HG03045 (cell line): Measurements from ENCODE around the gene SUPT7L.
A peak's percentile ranks its signal among the peaks of the same experiment; 100 is the strongest.

Source experiments
- ATAC-seq: cut with Tn5 transposase; IDR thresholded peaks from one replicate; pipeline ENCODE4 v1.9.1; 2021; ENCODE audit warnings: mild to moderate bottlenecking, moderate library complexity; ENCODE audit not compliant: unreplicated experiment

The SUPT7L gene, protein sequence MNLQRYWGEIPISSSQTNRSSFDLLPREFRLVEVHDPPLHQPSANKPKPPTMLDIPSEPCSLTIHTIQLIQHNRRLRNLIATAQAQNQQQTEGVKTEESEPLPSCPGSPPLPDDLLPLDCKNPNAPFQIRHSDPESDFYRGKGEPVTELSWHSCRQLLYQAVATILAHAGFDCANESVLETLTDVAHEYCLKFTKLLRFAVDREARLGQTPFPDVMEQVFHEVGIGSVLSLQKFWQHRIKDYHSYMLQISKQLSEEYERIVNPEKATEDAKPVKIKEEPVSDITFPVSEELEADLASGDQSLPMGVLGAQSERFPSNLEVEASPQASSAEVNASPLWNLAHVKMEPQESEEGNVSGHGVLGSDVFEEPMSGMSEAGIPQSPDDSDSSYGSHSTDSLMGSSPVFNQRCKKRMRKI

DNA sequence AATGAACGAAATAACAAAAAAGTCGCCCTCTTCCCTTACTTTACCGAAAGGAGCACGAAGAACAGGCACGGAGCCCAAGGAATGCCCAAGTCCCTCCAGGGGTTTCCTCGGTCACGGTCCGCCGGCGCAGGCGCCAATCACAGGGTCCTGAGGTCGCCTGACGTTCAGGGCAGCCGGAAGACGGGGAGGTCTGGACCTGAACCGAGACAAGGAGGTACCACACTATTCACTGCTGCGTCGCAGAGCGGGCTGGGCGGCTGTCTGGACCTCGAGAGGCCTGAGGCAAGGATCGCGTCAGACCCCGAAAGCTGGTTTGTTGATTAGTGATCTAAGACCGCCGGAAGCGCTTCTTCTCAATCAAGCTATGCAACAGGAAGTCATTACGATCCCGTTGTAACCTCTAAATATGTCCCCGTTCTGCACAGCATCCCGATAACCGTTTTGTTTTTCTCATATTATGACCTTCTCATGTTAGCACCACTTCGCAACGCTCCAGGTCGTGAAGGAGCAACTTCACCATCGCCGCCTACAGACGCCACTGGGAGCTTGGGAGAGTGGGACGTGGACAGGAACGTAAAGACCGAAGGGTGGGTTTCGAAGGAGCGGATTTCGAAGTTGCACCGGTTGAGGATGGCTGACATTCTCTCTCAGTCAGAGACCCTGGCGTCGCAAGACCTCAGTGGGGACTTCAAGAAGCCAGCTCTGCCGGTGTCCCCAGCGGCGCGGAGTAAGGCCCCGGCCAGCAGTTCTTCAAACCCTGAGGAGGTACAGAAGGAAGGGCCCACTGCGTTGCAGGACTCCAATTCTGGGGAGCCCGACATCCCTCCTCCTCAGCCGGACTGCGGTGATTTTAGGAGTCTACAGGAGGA, at the start of gene SUPT7L, which contains the start of gene SLC4A1AP:
SUPT7L (minus strand) TSS at position 330 of the 869 bp plus-strand sequence. CDS start 1,422 bp downstream, outside the sequence.
SLC4A1AP (plus strand) TSS at position 605 of the 869 bp plus-strand sequence; CDS start at position 631, 26 bp downstream.
- ATAC-seq, result peak; percentile 68

DNA sequence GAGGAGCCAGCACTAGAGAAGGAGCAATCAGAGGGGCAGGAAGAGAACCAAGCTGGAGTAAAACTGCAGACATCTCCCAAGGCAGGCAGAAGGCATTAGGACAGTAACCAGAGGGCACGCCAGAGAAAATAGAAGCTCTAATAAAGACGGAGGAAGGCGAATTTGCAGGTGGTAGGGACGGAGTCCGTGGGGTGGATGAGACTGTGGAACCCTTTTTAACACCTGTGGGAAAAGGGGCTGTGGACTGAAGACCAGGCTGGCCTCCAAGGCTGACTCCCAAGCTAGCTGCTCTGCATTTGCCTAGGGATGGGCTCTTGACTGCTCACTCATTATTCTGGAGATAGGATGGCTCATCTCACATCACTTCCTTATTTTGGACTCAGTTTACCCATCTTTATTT, 49.8 kb upstream of the SUPT7L start:
- ATAC-seq, result no peak

DNA sequence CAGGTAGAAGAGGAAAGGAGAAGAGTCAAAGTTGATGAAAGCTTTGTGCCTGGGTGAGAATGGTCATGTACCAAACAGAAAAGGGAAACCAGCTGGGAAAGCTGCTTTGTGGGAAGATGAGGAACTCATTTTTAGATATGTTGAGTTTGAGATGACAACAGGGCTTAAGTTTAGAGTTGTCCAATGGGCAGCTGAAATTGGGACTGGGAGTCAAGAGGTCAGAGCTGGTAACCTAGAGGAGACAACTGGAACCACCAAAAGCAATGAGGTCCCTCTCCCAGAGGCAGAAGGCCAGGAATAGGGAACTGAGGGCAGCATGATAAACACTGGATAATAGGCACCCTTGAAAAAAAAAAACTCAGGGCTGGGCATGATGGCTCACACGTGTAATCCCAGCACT, 49.1 kb upstream of the SUPT7L start:
- ATAC-seq, result no peak

DNA sequence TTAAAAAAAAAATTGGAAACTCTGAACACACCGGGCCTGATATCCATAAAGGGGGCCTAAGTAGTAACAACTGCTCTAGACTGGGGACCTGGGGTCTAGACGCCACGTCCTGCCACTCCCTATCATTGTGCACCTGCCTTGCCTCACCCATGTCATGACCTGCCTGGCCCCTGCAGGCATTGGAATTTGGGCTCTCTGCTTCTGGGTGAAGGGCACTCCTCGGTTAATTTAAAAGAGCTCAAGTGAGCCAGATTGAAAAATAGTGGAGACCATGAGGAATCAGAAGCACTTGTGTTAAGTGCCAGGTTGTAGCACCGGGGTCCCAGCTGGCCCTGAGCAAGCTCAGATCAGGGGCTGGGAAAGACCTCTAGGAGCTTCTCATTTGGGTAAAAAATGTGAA, 48.4 kb upstream of the SUPT7L start:
- ATAC-seq, result no peak

DNA sequence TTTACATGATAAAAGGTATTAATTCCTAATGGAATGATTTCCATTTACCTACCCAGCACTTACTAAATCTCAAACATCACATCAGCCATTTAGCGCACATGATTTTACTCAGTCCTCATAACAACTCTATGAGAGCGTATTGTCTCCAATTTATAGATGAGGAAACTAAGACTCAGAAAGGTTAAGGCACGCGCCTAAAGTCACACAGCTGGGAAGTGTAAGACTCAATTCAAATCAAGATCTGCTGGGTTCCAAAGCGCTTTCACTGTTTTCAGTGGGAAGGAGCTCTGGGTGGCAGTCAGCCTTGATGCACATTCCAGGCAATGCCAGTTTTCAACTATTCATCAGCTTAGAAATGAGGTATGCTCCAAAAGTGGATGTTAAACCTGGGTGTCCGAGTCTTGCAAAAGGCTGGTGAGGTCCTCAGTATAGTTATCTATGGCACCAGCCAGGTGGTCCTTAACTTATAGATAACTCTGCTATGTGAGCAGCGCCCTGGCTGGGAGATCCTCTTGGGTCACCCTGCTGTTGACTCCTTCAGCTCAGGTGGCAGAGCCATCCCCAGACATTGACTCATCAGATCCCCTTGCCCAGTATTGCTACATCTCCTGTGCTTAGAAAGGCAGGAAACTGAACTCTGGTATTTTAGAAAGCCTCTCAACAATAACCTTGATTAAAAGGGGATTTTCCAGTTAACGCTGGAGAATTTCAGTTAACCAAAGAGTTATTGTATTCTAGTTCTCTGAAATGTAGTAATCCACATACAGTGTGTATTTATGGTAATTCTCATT, 47.4 kb upstream of the SUPT7L start:
- ATAC-seq, result no peak

DNA sequence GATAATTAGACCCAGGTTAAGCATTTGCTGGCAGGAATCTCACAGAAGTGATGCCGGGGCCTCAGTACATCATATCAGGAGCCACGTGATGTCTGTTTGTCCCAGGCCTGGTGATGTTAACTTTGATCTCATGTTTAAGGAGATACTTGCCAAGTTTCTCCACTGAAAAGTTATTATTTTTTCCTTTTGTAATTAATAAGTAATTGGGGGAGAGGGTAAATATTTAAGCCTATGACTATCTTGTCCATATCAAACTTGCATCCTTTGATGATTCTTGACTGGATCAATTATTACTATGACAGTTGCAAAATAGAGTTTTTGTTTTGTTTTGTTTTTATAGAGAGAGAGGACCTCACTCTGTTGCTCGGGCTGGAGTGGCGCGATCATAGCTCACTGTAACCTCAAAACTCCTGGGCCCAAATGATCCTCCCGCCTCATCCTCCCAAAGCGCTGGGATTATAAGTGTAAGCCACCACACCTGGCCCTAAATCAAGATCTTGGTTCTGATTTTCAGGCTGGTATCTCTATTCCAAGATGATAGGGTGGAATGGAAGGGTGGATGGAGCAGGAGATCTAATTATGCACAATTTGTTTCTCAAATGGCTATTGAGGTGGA, 46.7 kb upstream of the SUPT7L start:
- no peak for ATAC-seq

DNA sequence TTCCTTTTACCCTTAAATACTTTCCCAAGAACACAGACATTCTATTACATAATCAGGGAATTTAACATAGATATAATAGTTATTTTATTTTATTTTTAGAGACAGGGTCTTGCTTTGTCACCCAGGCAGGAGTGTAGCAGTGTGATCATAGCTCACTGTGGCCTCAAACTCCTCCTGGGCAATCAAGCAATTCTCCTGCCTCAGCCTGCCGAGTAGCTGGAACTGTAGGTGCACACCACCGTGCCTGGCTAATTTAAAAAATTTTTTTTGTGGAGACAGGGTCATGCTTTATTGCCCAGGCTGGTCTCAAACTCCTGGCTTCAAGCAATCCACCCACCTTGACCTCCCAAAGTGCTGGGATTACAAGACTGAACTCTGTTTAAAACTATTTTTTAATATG, 45.9 kb upstream of the SUPT7L start:
- no peak for ATAC-seq

DNA sequence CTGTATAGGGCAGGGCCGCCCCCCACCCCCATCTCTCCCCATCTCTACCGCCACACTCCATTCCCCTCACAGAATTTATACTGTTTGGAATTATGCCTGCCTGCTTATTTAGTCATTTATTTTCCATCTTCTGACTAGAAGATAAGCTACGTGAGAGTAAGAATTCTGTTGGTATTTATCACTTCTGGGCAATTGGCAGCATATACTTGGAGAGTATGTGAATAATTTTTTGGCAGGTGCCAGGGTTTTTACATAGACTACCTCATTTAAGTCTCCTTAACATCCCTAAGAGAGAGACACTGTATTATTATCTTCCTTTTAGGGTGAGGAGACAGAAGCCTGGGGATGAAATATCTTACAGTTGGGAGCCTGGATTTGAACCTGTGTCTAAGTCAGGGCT, 45.3 kb upstream of the SUPT7L start:
- no peak for ATAC-seq

DNA sequence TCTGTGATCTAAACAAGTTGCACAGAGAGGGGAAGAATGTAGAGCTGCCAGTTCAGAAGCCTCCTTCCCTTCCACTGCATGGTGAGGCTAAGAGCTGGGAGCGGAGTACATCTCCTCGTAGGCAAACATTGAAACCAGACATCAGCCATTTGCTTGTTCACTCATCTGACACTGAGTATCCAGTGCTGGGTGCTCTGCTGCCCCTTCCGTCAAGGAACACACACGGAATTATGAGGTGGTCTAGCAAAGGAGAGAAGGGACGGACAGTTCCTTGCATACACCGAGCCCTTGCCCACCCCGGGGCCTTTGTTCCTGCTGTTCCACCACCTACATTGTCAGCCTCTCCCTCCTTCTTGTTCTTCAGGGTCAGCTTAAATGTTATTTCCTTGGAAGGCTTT, 44.8 kb upstream of the SUPT7L start:
- ATAC-seq, result no peak

DNA sequence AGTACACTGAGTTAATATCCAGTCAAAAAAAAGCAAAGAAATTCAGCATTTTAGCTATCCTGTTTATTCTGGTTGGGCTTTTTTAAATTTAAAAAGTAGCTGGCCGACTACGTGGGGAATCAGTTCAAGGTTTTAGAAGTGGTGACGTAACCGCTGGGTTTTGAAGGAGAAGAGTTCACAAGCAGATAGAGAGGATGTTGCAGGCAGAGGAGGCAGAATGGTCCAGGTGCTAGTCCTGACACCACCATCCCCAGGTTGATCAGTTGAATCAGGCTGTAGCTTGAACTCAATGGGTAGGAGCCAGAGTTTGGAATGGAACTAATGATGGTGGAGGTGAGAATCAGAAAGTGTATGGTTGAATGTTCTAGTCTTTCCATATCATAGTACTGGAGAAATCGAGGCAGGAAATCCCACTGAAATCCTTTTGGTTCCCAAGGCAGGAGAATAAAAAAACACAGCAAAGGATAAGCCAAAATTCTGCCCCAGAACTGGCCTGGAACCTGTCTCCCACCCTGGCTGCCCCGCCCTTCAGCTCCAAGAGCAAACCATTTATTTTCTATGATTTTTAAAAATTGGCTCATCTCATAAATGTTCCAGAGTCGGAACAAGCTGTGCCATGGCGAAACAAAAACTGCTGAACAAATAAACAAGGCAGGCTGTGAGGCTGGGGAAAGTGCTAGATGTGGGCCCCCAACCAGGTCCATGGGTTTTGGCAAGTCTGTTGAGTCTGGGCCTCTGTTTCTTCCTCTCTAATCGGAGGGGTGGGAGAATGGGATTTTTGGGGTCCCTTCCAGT, 44.2 kb upstream of the SUPT7L start:
- ATAC-seq, result no peak

DNA sequence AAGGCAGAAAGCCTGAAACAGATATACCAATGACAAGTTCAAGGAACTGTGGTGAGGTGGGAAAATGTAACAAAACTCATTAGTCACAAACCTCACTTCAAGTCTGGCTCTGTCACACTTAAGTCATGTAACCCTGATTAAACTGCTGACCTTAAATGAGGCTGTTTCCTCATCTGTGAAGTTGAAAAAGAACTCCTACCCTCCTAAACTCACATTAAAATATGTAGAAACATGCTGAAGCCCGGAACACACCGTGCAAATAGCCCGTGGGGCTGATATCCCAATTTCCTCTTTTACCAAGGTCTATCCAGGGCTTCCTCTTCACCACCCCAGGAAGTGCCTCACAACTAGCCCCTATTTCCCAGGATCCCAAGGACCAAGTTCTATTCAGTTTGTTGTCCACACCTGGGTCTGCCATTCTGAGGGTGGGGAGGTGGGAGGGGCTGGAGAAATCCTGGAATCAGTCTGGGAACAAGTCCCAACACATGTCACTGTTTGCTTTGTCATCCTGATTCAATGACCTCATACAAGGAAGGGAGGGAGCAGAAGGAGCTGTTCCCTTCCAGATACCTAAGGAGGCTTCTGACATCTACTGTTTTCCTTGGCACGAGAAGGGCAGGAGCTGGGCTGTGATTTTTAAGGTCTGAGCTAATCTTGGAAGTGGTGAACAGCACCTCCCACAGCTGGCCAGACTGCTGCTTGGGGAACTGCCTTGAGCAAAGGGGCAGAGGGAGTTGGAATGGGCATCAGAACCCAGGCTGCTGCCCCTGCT, 42.6 kb upstream of the SUPT7L start:
- ATAC-seq, result no peak

DNA sequence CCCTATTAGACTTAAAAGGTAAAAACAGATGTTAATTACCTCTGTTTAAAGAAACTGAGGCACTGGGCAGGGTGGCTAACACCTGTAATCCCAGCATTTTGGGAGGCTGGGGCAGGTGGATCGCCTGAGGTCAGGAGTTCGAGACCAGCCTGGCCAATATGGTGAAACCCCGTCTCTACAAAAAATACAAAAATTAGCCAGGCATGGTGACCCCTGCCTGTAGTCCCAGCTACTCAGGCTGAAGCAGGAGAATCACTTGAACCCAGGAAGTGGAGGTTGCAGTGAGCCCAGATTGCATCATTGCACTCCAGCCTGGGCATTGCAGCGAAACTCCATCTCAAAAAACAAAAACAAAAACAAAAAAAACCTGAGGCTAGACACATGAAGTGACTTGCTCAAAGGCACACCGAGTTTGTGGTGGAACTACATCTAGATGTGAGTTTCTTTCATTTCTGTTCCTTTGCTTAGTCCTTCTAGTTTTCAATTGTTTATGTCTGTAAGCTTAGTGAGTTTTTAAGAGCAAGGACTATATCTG, 41.0 kb upstream of the SUPT7L start:
- no peak for ATAC-seq

DNA sequence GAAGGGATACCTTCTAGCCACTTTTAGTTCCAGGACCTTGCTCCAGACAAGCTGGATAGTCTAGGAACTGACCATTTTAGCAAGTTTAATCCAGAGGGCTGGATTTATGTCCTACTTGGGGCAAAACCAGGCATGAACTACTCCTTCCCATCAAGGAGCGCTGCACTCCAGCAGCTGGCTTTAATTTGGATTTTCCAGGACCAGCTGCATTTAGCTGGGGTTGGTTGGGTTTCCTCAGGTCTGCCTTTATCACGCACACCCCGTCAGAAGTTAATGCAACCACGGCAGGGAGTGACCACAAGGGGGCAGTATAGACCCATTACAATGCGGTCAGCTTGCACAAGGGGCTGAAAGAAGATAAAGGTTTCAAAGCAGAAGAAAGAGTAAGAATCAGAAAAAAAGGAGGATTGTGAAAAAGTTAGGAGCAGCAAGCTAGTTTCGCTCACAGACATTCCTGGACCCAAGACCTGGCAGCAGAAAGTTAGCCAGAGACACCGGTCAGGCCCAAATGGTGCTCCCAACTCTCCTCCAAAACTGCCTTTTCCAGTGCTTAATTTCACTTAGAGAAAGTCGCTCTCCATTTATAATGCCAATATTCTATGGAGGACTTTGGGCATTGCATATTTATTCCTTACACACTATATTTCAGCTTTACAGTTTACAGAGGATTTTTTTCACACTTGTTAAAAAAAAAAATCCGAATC, 40.4 kb upstream of the SUPT7L start:
- peak; percentile 61 for ATAC-seq

DNA sequence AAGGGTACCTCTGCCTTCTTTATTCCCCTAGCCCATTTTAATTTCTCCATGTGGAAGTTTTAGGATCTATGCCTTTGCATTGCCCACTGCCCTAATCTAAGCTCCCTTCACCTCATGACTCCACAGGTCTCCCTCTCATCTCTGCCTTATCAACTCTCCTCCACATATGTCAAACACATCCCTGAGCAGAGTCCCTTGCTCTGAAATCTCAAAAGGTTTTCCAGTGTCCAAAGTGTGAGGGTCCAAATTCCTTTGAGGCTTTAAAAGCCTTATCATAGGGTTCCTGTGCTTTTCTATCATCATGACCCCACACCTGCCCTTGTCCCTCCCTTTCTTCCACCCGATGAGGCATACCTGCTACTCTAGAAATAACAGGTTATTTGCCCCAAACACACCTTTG, 38.9 kb upstream of the SUPT7L start:
- ATAC-seq, result no peak

DNA sequence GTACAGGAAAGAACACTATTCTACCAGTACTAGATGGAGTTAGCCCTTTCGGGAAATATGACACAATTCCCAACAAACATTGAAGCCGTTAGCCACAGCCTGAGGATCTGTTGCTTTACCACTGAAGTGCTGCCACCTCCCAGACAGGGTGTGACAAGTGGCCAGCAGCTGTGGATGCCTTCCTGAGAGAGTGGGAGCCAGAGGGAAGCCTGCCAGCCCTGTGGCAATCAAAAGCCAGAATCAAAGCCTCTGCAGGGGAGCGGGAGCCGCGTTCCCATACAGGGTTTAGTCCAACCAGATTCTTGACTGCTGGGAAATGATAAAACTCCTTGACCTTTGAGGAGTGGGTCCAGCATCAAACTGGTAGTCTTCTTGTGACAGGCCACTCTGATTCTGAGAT, 38.3 kb upstream of the SUPT7L start:
- no peak for ATAC-seq

DNA sequence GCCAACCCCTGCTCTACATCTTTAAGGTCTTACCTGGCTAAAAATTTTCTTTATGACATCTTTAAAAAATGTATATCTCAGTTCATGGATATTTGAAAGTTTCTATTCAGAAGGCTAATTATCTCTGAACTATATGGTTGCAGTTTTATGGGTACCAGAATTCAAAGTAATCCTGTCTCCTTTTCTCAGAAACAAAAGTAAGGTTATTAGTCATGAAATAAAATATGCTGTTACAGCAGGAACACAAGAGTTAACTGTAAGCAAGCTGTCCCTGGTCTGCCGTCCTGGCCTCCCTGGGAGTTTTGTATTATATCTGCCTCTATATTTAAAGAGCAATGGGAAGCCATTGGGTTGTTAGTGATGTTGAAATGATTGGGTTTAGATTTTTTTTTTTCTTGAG, 34.2 kb upstream of the SUPT7L start:
- no peak for ATAC-seq

DNA sequence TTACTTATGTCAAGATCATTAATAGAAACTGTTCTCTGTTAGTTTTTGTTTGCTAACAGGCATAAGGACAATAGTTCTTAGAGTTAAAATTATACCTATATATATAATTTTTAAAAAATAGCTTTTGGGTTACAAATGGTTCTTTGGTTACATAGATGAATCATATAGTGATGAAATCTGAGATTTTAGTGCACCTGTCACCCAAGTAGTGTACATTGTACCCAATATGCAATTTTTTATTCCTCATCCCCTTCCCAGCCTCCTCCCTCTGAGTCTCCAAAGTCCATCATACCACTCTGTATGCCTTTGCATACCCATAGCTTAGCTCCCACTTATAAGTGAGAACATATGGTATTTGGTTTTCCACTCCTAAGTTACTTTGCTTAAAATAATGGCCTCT, 26.6 kb upstream of the SUPT7L start:
- no peak for ATAC-seq

DNA sequence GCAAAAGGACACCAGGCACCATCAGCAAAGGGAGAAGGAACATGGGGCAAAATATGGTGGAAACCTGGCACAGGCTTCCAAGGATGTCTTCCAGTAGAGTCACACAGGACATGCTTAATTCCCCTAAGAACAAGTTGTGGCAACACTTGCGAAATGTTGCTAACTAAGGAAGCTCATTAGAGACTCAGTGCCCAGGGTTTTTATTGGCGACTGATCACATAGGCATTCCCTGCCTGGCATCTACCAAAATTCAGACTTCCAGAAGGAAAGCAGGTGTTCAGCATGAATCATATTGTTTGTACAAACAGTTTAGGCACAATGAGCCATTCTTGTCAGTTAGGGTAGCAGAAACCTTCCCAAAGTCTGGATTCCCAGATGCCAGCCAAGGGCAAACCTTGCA, 26.0 kb upstream of the SUPT7L start:
- ATAC-seq, result no peak
